Activated CD4-positive, alpha-beta T cell treated with anti-CD3 and anti-CD28 coated beads, Interleukin-2, amount 50 U/mL, for 16 hours (primary cell): ENCODE measurements around the gene GABBR2.
"Not testable (repeated sequence)": the region's sequence is repeated elsewhere in the genome, so short reads cannot be mapped to it uniquely, and the experiment has no call there.

Experiments used
- DNase-seq: peaks from one replicate; pipeline ENCODE4 v3.0.0-alpha.2; 2020

Gene GABBR2

GRCh38 chr9:98536542-98537173 is 172.1 kb downstream of the GABBR2 start:
- peak; percentile 39 for DNase-seq

DNA sequence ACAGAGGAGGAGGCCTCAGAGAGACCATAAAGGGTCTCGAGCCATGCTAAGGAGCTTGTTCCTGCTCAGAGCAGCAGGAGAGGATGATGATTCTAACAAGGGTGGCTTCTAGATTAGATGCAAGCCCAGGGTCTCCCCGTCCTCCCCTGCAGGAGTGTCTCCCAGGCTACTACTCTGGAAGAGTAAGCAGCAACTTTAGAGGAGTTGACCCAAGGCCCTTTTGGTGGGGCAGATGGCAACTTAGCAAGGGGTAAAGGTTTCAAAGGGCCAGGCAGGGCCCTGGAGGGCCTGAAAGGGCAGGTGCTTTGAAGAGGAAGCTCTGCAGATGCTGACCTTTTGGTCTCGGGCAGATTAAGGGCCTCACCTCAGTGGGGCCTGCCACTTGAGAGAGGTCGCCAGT is 174.9 kb downstream of the GABBR2 start:
- DNase-seq, result no peak

GRCh38 chr9:98533132-98533531 is 175.6 kb downstream of the GABBR2 start:
- no peak for DNase-seq

DNA sequence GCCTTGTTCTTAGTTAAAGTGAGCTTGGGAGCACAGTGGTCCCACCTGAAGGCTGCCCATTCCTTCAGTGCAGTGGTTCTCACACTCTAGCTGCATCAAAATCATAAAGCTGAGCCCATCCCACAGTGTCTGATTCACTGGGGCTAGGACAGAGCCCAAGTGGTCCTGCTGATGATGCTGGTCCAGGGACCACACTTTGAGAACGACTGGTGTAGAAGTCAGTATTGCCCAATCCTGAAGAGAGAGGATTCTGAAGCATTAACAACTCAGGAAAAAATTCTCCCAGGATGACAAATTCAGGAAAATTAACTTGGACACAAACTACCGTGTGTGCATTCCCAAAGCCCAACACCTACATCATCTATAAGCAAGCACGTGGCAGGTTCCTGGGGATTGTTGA is 176.2 kb downstream of the GABBR2 start:
- DNase-seq, result no peak

- no peak for DNase-seq
Observed at GRCh38 chr9:98532147-98532546, 176.6 kb downstream of the GABBR2 start.

DNA sequence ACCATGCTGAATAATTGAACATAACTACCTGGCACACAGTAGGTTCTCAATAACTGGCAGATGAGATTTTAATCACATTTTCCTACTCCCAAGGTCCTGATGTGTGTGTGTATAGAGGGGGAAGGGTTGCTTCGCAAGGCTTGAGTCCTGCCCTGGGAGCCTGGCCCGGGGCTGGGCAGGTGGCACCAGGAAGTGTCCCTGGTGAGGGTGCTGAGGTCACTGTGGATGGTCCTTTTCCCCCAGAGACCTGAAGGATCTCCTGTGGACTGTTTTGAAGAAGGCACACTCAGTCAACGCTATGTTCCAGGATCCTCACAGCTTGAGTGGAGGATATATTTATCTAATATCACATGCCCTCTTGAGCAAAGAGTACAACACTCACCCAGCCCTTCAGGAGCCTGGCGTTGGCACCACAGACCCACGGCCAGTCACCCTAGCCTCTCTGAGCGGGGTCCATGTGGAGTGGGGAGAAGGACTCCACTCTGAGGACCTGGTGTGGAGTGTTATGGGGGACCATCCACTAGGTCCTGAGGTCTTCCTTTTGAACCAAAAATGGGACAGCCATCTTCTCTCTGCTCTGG is 177.8 kb downstream of the GABBR2 start:
- no peak for DNase-seq

- DNase-seq, result no peak
Observed at GRCh38 chr9:98530275-98530674, 178.5 kb downstream of the GABBR2 start.

DNA sequence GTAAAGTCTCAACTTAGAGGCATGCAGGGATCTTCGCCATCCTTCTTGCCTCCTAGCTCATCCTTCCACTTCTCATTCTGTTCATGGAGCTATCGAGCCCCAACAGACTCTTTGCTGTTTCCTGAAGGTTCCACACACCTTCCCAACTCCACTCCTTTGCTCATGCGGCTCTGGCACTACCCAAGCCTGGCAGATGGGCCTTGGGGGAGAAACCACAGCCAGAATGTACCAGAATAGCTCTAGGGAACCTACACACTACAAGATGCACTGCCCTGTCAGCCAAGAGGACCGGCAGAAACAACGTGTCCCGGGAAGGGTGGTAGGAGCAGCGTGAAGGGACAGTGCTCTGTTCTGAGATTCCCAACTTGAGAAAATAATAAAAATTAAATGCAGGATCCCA is 178.9 kb downstream of the GABBR2 start:
- DNase-seq, result no peak

- no peak for DNase-seq
Observed at GRCh38 chr9:98523231-98523901, 185.4 kb downstream of the GABBR2 start.

GRCh38 chr9:98522487-98522886 is 186.2 kb downstream of the GABBR2 start:
- DNase-seq, result no peak

GRCh38 chr9:98521141-98521540 is 187.6 kb downstream of the GABBR2 start:
- no peak for DNase-seq

DNA sequence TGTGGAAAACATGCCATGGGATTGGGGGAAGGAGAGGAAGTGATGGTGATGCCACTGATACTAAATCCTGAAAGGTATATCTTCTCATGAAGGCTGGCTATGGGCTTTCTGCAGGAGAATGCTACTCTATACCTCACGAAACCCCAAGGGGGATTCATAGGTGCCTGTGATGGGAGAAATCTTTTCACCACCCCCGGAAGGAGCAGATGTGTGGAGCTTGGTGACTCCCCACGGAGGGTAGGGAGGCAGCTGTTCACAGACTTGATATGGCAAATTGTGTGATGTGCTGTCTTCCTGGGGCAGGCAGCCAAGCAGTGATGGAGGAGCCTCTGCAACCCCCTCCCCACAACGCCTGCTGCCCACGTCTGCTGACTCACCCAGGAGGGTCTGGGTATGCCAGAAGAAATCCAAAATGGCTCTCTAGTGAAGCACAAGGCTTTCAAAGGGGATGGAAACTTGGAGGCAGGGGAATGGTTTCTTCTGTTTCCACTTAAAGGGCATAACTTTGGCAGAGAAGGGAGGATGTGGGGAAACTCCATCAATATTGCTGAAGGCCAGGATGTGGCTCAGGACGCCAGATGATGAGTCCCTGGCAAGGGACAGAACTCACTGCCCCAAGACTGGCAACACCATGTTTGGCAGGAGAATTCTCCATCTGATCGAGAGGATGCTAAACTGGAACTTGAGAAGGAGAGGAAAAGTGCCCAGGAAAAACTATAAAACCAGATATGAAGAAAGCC is 188.3 kb downstream of the GABBR2 start:
- DNase-seq, result no peak

DNA sequence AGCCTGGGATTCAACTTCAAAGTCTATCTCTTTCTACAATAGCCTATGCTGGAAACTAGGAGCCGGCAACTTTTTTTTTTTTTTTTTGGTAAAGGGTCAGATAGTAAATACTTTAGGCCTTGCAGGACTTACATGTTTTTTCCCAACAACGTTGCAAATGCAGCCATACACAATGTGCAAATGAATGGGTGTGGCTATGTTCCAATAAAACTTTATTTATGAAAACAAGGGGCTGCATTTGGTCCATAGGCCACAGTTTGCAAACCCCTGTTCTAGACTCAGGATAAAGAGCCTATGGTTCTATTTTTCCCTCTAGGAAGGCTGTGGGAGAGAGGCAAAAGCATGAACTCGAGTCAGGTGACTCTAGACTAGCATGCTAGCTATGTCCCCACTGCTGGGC is 189.1 kb downstream of the GABBR2 start:
- DNase-seq, result no peak

DNA sequence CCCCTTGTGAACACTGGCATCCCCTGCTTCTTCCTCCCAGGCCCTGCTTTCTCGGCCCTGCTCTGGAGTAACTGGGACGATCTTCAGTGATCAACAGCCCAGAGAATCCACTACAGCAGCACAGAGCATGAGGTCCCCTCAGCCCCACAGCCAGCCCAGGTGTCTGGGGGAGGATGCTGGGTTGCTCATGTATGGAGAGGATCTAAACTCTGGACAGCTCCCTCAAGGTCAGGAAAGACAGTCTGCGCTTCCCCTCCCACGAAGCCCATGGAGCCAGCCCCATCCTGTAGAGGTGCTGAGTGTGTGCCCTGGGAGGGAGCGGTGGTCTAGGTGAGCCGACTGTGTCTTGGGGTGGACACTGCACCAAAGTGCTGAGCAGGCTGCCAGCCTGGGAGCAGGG is 190.2 kb downstream of the GABBR2 start:
- DNase-seq, result no peak

- no peak for DNase-seq
Observed at GRCh38 chr9:98517761-98518160, 191.0 kb downstream of the GABBR2 start.

DNA sequence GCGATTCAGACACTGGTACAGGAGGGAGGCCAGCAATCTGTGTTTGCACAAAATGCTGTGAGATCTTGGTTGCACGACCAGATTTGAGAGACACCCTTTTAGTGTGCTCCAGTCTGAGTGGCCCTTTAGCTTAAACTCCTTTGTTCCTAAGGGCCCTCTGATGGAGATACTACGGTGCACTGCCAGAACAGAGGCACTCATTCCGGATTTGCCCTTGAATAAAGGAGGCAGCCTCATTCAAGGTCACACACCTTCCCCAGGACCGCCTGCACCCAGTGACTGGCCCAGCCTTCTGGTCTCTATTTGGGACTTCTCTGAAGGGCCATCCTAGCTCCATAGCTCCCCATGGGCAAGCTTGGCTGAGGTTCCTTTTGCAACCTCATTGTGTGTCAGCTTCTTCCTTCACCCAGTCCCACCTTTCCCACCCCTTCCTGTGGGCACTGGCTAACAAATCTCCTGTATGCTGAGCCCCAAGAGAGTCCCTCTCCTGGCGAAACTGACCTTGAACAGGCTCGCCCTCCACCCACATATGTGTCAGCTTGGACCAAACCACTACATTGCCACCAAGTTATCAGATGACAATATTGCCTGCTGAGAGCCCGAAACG is 191.7 kb downstream of the GABBR2 start:
- no peak for DNase-seq

DNA sequence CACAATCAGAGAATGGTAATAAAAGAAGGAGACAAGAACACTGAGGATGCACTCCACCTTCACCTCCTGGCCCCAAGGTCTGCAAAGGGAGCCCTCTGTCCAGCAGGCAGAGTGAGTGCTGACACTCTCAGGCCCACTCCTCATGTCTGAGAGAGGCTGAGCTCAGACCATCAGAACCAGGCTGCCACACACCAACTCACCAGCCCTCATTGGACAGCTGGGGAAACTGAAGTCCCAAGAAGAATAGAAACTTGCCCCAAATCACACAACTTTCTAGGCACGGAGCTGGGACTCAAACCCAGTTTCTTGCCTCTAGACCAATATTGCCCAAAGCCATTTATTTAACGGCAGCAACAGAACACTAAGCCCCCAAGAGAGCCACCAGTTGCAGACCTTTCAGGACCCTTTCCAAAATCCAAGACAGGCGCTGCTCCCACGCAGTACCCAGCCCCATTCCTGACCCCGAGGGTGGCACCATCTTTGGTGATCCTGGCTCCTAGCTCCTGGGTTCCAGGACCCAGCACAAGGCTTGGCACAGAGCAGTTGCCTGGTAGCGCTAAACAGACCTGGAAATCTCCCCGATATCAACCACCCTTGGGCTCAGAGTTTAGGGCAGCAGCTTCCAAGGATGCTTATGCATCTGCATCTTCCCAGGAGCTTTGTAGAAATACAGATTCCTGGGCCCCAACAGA is 192.4 kb downstream of the GABBR2 start:
- DNase-seq, result no peak

GRCh38 chr9:98515506-98516204 is 193.1 kb downstream of the GABBR2 start:
- DNase-seq, result no peak

DNA sequence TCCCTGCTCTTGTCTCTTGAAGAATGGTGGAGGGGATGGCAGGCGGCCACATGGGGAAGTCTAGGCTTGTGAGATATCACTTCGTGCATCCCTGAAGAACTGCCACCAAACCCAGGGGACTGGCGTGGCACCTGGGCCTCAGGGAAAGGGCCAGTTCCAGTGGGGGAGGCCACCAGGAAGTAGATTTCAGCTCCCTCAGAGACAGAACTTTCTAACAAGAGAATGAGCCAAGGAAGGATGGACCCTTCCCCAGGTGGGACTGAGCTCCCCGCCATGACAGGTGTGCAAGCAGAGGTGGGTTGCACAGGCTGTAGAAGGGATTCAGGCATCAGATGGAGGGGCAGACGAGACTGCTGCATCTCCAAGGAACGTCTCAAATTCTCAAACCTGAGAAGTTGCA is 193.9 kb downstream of the GABBR2 start:
- DNase-seq, result no peak

- not testable (repeated sequence) for DNase-seq
Observed at GRCh38 chr9:98508217-98508919, 200.4 kb downstream of the GABBR2 start.

GRCh38 chr9:98506422-98507054 is 202.2 kb downstream of the GABBR2 start:
- no peak for DNase-seq
